ENCODE data around the gene SPACA6. TPM values are rescaled to one million over a fixed set of nuclear protein-coding genes. Genes with fewer than 3 reads are reported as not detected.

Gene SPACA6
- total RNA-seq, 1 donor from 2014 or later = 28.9 TPM

GRCh38 chr19:51713319-51714285 is 20.5 kb downstream of the SPACA6 start:
- DNase-seq (ENCODE audit: low spot score, unreplicated experiment) = no peak
- TF ChIP-seq, protein P1, sequence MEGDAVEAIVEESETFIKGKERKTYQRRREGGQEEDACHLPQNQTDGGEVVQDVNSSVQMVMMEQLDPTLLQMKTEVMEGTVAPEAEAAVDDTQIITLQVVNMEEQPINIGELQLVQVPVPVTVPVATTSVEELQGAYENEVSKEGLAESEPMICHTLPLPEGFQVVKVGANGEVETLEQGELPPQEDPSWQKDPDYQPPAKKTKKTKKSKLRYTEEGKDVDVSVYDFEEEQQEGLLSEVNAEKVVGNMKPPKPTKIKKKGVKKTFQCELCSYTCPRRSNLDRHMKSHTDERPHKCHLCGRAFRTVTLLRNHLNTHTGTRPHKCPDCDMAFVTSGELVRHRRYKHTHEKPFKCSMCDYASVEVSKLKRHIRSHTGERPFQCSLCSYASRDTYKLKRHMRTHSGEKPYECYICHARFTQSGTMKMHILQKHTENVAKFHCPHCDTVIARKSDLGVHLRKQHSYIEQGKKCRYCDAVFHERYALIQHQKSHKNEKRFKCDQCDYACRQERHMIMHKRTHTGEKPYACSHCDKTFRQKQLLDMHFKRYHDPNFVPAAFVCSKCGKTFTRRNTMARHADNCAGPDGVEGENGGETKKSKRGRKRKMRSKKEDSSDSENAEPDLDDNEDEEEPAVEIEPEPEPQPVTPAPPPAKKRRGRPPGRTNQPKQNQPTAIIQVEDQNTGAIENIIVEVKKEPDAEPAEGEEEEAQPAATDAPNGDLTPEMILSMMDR (IDR thresholded peaks at IDR 0.05; ENCODE audit: unreplicated experiment) = no peak
- Mint-ChIP-seq H3K36me3 (ENCODE audit: insufficient read depth) (no peaks in the 10 kb centered on the region), H3K9me3 (ENCODE audit: low read depth) (no peaks in the 10 kb centered on the region), H3K4me1 (ENCODE audit: low read depth) (no peaks in the 10 kb centered on the region), H3K27me3 (peaks cover 64% of the 10 kb centered on the region), H3K4me3 (ENCODE audit: low read depth) (no peak overlapping the region), H3K27ac (no peak overlapping the region)

DNA sequence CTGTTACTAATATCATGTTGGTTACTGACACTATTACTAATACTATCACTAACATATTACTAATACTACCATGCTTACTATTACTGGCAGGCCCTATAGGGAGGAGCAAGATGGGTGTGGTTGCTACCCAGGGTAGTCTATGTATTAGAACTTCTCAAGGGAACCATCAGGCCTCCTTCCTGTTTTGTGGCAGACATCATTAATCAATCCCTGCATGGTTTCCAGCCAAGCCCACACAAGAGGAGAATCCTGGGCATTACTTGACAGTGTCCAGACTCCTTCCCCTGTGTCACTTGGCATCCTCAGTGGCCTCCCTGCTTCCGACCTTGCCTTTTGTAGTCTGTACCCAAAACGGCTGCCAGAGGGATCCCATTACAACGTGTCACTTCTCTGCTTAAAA is 21.7 kb downstream of the SPACA6 start:
- Mint-ChIP-seq H3K27me3 (peaks cover 69% of the 10 kb centered on the region), H3K9me3 (ENCODE audit: low read depth) (no peaks in the 10 kb centered on the region), H3K4me1 (ENCODE audit: low read depth) (no peaks in the 10 kb centered on the region), H3K36me3 (ENCODE audit: insufficient read depth) (no peaks in the 10 kb centered on the region), H3K27ac (no peak overlapping the region), H3K4me3 (ENCODE audit: low read depth) (no peak overlapping the region)
- TF ChIP-seq, protein P1 (IDR thresholded peaks at IDR 0.05; ENCODE audit: unreplicated experiment) = no peak
- no peak for DNase-seq (ENCODE audit: low spot score, unreplicated experiment)

GRCh38 chr19:51715850-51716249 is 22.7 kb downstream of the SPACA6 start:
- H3K27me3 Mint-ChIP-seq = peaks cover 72% of the 10 kb centered on the region
- TF ChIP-seq, protein P1 (IDR thresholded peaks at IDR 0.05; ENCODE audit: unreplicated experiment) = no peak
- H3K4me1 Mint-ChIP-seq (ENCODE audit: low read depth) = no peaks in the 10 kb centered on the region
- H3K4me3 Mint-ChIP-seq (ENCODE audit: low read depth) = no peak overlapping the region
- H3K27ac Mint-ChIP-seq = no peak overlapping the region
- no peaks in the 10 kb centered on the region for H3K9me3 Mint-ChIP-seq (ENCODE audit: low read depth)
- H3K36me3 Mint-ChIP-seq (ENCODE audit: insufficient read depth) = no peaks in the 10 kb centered on the region
- DNase-seq (ENCODE audit: low spot score, unreplicated experiment) = no peak

DNA sequence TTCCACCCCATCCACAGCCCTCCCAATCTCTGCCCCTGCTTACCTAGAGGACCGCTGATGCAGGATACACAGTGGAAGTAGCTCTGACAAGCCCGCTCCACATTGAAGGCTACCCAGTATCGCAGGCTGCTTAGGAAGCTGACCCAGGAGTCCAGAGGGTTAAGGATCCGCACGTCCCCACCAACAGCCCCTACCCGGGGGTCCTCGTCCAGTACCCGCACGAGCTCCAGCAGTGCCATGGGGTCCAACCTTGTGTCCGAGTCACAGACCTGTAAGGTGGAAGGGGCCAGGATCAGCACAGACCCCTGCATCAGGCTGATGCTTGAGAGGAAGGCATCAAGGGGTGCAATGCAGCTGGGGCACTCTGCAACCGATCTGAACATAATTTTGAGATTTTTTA is 23.8 kb downstream of the SPACA6 start:
- no peak overlapping the region for H3K4me3 Mint-ChIP-seq (ENCODE audit: low read depth)
- no peak overlapping the region for H3K27ac Mint-ChIP-seq
- no peaks in the 10 kb centered on the region for H3K4me1 Mint-ChIP-seq (ENCODE audit: low read depth)
- no peaks in the 10 kb centered on the region for H3K9me3 Mint-ChIP-seq (ENCODE audit: low read depth)
- no peaks in the 10 kb centered on the region for H3K36me3 Mint-ChIP-seq (ENCODE audit: insufficient read depth)
- DNase-seq (ENCODE audit: low spot score, unreplicated experiment) = no peak
- peaks cover 70% of the 10 kb centered on the region for H3K27me3 Mint-ChIP-seq
- TF ChIP-seq, protein P1 (IDR thresholded peaks at IDR 0.05; ENCODE audit: unreplicated experiment) = no peak

DNA sequence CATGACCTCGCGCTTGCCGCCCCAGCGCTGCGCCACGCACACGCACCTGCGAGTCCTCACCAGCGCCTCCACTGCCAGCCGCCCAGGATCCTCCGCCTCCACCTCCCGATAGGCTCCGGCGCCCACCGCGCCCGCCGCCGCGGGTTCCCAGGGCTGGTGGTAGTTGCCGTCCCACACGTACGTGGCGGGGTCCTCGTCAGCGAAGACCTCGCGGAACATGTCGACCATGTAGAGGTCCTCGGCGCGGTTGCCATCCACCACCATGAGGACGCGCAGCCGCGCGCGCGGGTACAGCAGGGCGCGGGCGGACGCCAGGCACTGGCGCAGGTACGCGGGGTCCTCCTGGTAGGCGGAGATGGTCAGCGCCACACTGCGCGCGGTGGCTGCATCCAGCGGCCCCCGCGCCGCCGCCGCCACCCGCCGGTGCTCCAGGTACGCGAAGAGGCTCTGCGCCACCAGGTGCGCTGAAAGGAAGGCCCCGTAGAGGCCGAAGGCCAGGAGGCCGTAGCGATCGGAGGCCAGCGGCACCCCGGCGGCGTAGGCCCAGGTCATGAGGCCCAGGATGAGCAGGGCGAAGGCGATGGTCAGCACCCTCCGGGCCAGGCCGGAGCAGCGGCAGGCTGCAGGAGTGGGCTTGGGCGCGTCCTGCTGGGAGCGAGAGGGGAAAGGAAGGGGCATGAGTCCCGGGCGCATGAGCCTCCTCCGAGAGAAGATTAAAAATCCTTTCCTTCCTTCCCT is 26.3 kb downstream of the SPACA6 start:
- no peak for DNase-seq (ENCODE audit: low spot score, unreplicated experiment)
- H3K27me3 Mint-ChIP-seq = peaks cover 81% of the 10 kb centered on the region
- H3K36me3 Mint-ChIP-seq (ENCODE audit: insufficient read depth) = no peaks in the 10 kb centered on the region
- no peak overlapping the region for H3K27ac Mint-ChIP-seq
- H3K4me1 Mint-ChIP-seq (ENCODE audit: low read depth) = no peaks in the 10 kb centered on the region
- no peak overlapping the region for H3K4me3 Mint-ChIP-seq (ENCODE audit: low read depth)
- TF ChIP-seq, protein P1 (IDR thresholded peaks at IDR 0.05; ENCODE audit: unreplicated experiment) = no peak
- no peaks in the 10 kb centered on the region for H3K9me3 Mint-ChIP-seq (ENCODE audit: low read depth)

Measured in progenitor cell of endocrine pancreas (in vitro differentiated cells).